ENCODE results near the gene PDLIM4.

GRCh38 chr5:132227235-132227484 is 30.3 kb upstream of the PDLIM4 start:
- no peak for TF ChIP-seq CTCF (IDR thresholded peaks at IDR 0.05)
- no peak for TF ChIP-seq POLR2A (IDR thresholded peaks at IDR 0.05)
- no peak for TF ChIP-seq EP300 (IDR thresholded peaks at IDR 0.05)
